Neural progenitor cell (in vitro differentiated cells): Measurements from ENCODE around the gene GLI2.

Experiments
- EZH2 ChIP-seq: fragments of 200-600 bp; sonication (generic); IDR thresholded peaks from 2 replicates; pipeline ENCODE4 v1.6.1; 2017; ENCODE audit warnings: antibody characterized with exemption, mild to moderate bottlenecking, moderate library complexity
- EZH2phosphoT487 ChIP-seq: fragments of 200-600 bp; sonication (generic); IDR thresholded peaks from 2 replicates; pipeline ENCODE4 v1.6.1; 2017; ENCODE audit warnings: antibody characterized with exemption
- TF ChIP-seq, protein P1 (sequence below): fragments of 200-600 bp; sonication (generic); IDR thresholded peaks from 2 replicates; pipeline ENCODE4 v1.5.1; 2017; ENCODE audit warnings: antibody characterized with exemption, mild to moderate bottlenecking

DNA sequence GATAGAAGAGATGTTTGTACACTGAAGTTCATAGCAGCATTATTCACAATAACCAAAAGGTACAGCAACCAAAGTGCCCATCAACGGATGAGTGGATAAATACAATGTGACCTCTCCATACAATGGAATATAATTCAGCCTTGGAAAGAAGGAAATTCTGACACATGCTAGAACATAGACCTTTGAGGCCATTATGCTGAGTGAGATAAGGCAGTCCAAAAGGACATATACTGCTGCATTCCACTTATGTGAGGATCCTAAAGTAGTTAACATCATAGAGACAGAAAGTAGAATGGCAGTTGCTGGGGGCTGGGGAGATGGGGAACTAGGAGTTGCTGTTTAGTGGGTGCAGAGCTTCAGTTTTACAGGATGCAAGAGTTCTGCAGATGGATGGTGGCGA is 38.2 kb upstream of the GLI2 start:
- TF ChIP-seq, protein P1, sequence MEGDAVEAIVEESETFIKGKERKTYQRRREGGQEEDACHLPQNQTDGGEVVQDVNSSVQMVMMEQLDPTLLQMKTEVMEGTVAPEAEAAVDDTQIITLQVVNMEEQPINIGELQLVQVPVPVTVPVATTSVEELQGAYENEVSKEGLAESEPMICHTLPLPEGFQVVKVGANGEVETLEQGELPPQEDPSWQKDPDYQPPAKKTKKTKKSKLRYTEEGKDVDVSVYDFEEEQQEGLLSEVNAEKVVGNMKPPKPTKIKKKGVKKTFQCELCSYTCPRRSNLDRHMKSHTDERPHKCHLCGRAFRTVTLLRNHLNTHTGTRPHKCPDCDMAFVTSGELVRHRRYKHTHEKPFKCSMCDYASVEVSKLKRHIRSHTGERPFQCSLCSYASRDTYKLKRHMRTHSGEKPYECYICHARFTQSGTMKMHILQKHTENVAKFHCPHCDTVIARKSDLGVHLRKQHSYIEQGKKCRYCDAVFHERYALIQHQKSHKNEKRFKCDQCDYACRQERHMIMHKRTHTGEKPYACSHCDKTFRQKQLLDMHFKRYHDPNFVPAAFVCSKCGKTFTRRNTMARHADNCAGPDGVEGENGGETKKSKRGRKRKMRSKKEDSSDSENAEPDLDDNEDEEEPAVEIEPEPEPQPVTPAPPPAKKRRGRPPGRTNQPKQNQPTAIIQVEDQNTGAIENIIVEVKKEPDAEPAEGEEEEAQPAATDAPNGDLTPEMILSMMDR = no peak
- TF ChIP-seq EZH2phosphoT487 (no peak), EZH2 (no peak)
